Psoas muscle (tissue), 8 donors: ENCODE results near the gene CCDC69. TPM values are rescaled to one million over a fixed set of nuclear protein-coding genes. Genes with fewer than 3 reads are reported as not detected.
"Not testable (repeated sequence)": the region's sequence is repeated elsewhere in the genome, so short reads cannot be mapped to it uniquely, and the experiment has no call there.

ENCODE experiments used
- ATAC-seq, 4 donors: fragments of 200-7000 bp; cut with Tn5 transposase; one replicate each; pipeline ENCODE4 v1.9.1; 2020; ENCODE audit warnings: moderate library complexity in 3 of 4, mild to moderate bottlenecking in 2 of 4
- DNase-seq, 2 donors: peaks; one replicate each; pipeline ENCODE4 v3.0.0-alpha.2; 2020
- H3K27ac ChIP-seq: fragments of 200-600 bp; one replicate; pipeline ENCODE4 v1.8.0; 2022
- H3K27me3 ChIP-seq, 3 donors: fragments of 200-600 bp in 1 of 3; one replicate each; pipeline versions ENCODE4 v1.6.1 to v1.8.0; 2013 to 2022; ENCODE audit warnings: low read length in 2 of 3, mild to moderate bottlenecking in 2 of 3, moderate library complexity in 1 of 3; ENCODE audit not compliant: insufficient read depth in 3 of 3
- H3K36me3 ChIP-seq, 2 donors: fragments of 200-600 bp in 1 of 2; one replicate each; pipeline versions ENCODE4 v1.6.1 to v1.8.0; 2013 to 2022; ENCODE audit warnings: low read depth in 1 of 2, mild to moderate bottlenecking in 1 of 2, moderate library complexity in 1 of 2; ENCODE audit not compliant: insufficient read depth in 1 of 2
- H3K4me1 ChIP-seq: fragments of 200-600 bp; one replicate; pipeline ENCODE4 v1.8.0; 2022
- H3K4me3 ChIP-seq: fragments of 200-600 bp; one replicate; pipeline ENCODE4 v1.8.0; 2022; ENCODE audit warnings: mild to moderate bottlenecking
- H3K9me3 ChIP-seq: fragments of 200-600 bp; one replicate; pipeline ENCODE4 v1.8.0; 2022
- whole genome bisulfite sequencing, 3 donors: extraction: QIAGEN DNeasy Blood & Tissue Kit; methylation state at CpG; one replicate each; pipeline versions ENCODE4 v1.1.6 to v1.1.7; 2013; 5-methylcytosine and 5-hydroxymethylcytosine counted together
- intact Hi-C, 2 donors: fragments of 100-400 bp; cut with DNase I; formaldehyde crosslinking; loops; one replicate each; pipeline versions ENCODE4 v1.11.0 to v1.14.2; 2022
- polyA plus RNA-seq, 3 donors: library from polyadenylated mRNA; stranded (reverse); fragments of 200-250 nt; gene quantifications; one replicate each; pipeline ENCODE4 v1.2.3, GENCODE V29; 2013
- total RNA-seq, 4 donors: library from RNA; stranded (reverse); fragmentation: NEBNext Ultra II Directional in 2 of 4; extraction: Animal tissue kit (Norgen Biotek cat#: 25700) in 2 of 4; gene quantifications; one replicate each; pipeline versions ENCODE4 v1.2.1 to v1.2.4, GENCODE V29; 2021 to 2023
- TF ChIP-seq, protein P1 (sequence below): fragments of 200-600 bp; IDR thresholded peaks from one replicate; pipeline ENCODE4 v1.8.0; 2022; ENCODE audit warnings: antibody characterized with exemption
- donor health status: healthy with polysubstance abuse.
- donor health status: DM: no; HTN: no; CAD: no; lungs with moderate emphysema.
- donor health status: Bipolar disorder and iron deficiency.
- donor health status: healthy.
- donor health status: DM: yes; HTN: yes; CAD: no.
- donor health status: DM: no; HTN: no; CAD: no.
- donor health status: DM: no; HTN: no; CAD: no.
- donor health status: DM: yes; HTN: yes; CAD: no.

Gene CCDC69
- total and polyA plus RNA-seq, 7 donors: 27.0 to 180 (median 65.9) TPM

DNA sequence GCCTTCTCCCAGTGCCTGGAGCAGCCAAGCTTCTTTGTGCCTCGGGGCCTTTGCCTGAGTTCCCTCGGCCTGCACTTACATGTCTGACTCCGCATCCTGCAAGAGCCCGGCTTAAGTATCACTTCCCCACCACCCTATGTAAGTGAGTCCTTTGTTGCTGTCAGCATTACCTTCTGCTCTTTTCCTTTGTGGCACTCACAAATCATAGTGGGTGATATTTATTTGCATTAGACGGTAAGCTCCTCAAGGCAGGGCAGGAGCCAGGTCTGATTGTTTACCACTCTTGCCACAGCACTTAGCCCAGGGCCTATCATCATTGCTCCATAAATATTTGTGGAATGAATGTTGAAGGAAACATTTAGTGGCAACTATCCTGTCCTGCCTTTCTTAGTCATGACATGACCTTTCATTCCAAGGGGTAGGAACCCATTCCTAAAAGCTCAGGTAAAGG lies 33.9 kb upstream of the CCDC69 start:
- DNase-seq (no peak), ATAC-seq (no peak)
- intact Hi-C loops: no loop called here
- Histone ChIP-seq H3K9me3 (no peaks in the 10 kb centered on the region), H3K27me3 (no peaks in the 10 kb centered on the region), H3K27ac (no peak overlapping the region), H3K4me3 (no peak overlapping the region), H3K36me3 (peaks cover 0 to 21% of the 10 kb centered on the region in 2 donors), H3K4me1 (peaks cover 28% of the 10 kb centered on the region)
- TF ChIP-seq, protein P1, sequence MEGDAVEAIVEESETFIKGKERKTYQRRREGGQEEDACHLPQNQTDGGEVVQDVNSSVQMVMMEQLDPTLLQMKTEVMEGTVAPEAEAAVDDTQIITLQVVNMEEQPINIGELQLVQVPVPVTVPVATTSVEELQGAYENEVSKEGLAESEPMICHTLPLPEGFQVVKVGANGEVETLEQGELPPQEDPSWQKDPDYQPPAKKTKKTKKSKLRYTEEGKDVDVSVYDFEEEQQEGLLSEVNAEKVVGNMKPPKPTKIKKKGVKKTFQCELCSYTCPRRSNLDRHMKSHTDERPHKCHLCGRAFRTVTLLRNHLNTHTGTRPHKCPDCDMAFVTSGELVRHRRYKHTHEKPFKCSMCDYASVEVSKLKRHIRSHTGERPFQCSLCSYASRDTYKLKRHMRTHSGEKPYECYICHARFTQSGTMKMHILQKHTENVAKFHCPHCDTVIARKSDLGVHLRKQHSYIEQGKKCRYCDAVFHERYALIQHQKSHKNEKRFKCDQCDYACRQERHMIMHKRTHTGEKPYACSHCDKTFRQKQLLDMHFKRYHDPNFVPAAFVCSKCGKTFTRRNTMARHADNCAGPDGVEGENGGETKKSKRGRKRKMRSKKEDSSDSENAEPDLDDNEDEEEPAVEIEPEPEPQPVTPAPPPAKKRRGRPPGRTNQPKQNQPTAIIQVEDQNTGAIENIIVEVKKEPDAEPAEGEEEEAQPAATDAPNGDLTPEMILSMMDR: no peak
- WGBS, 3 donors: 75 to 83% (median 79%) methylated on average over 5 of the region's 5 CpGs

DNA sequence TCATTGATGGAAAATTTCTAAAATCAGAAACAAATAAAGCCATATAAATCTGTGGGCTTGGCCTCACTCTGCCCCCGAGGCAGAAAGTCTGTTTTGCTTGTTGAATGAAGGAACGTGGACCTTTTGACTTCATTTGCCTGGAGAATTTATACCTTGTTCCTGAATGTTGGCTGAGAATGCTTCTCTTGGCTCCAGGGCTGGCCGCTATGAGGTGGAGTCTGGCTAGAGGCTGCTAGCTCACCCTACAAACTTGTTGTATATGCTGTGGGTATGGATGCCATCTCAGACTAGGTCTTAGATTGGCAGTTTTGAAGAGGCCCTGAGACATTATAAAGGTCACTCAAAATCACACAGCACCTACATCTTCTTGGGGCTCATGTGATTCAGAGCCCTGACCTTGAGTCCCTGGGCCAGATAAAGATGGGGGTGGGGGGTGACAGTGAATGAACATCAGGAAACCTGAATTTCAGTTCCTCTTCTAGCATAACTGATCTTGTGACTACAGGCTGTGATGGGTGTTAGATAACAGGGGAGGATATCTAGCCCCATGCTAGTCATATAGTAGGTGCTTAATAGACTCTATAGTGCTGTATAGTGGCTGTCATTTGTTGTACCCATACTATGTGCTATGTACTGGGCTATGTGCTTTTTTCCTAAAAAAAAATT lies 31.9 kb upstream of the CCDC69 start:
- H3K27me3 ChIP-seq: no peaks in the 10 kb centered on the region
- TF ChIP-seq, protein P1: no peak
- 88 to 98% (median 89%) methylated on average over 3 of the region's 3 CpGs for WGBS, 3 donors
- no peaks in the 10 kb centered on the region for H3K9me3 ChIP-seq
- peaks cover 27% of the 10 kb centered on the region for H3K4me1 ChIP-seq
- no peak overlapping the region for H3K4me3 ChIP-seq
- intact Hi-C loops: no loop called here
- ATAC-seq (no peak), DNase-seq (no peak)
- H3K27ac ChIP-seq: no peak overlapping the region
- peaks cover 0 to 9% of the 10 kb centered on the region in 2 donors for H3K36me3 ChIP-seq

DNA sequence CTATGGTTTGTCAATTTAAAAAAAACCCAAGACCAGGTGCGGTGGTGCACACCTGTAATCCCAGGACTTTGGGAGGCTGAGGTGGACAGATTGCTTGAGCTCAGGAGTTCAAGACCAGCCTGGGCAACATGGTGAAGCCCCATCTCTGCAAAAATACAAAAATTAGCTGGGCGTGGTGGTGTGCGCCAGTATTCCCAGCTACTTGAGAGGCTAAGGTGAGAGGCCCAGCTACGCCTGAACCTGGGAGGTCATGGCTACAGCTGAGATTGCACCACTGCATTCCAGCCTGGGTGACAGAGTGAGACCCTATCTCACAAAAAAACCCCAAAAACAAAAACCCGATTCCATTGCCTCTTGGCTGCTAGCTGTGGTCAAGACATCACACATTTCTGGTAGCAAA lies 31.1 kb upstream of the CCDC69 start:
- H3K9me3 ChIP-seq, H3K27me3 ChIP-seq, ATAC-seq, H3K27ac ChIP-seq, H3K4me3 ChIP-seq, intact Hi-C loops, DNase-seq, H3K36me3 ChIP-seq: not testable (repeated sequence)
- peaks cover 27% of the 10 kb centered on the region for H3K4me1 ChIP-seq
- WGBS, 3 donors: 97 to 99% (median 98%) methylated on average over 5 of the region's 5 CpGs

DNA sequence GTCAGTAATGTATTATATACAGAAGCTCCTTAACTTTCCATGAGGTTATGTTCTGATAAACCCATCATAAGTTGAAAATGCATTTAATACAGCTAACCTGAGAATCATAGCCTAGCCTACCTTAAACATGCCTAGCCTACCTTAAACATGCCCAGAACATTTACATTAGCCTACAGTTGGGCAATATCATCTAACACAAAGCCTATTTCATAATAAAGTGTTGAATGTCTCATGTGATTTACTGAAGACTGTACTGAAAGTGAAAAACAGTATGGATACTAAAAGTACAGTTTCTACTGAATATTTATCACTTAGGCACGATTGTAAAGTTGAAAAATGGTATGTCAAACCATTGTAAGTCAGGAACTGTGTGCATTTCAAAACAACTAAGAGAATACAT lies 30.7 kb upstream of the CCDC69 start:
- intact Hi-C loops: no loop called here
- WGBS, 3 donors: 61 to 76% (median 74%) methylated on average over 1 of the region's 1 CpG

DNA sequence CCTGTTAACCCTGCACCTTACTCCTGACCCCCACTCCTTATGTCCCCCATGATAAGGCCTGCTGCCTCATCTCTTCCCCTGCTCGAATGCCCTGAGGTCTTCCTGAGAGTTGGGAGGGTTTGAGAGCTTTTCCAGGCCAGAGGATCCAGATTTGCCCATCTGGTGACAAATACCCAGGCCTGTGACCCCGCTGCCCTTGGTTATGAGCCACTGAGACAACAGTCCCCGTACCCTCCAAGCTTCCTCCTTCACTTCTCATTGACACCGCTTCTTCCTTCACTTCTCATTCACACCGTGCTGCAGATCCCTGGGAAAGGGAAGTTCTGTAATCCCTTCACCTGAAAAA lies 29.7 kb upstream of the CCDC69 start:
- Histone ChIP-seq H3K4me1 (peaks cover 27% of the 10 kb centered on the region), H3K27ac (peak overlapping the region; percentile 81), H3K27me3 (no peaks in the 10 kb centered on the region), H3K9me3 (no peaks in the 10 kb centered on the region), H3K4me3 (peak overlapping the region; percentile 91), H3K36me3 (no peaks in the 10 kb centered on the region)
- TF ChIP-seq, protein P1: no peak
- 23 to 28% (median 25%) methylated on average over 5 of the region's 5 CpGs for WGBS, 3 donors
- ATAC-seq (no peak), DNase-seq (no peak)
- intact Hi-C loops: no loop called here

More for the DNA sequence above, 30.7 kb upstream of the CCDC69 start:
- Histone ChIP-seq H3K4me3 (peak overlapping the region; percentile 91), H3K27ac (no peak overlapping the region), H3K9me3 (no peaks in the 10 kb centered on the region), H3K4me1 (peaks cover 27% of the 10 kb centered on the region), H3K27me3 (no peaks in the 10 kb centered on the region), H3K36me3 (peaks cover 0 to 1% of the 10 kb centered on the region in 2 donors)
- TF ChIP-seq, protein P1: no peak
- ATAC-seq (no peak), DNase-seq (no peak)
